GM12878 (cell line): Measurements from ENCODE around the gene PLVAP. TPM values are rescaled to one million over a fixed set of nuclear protein-coding genes. Genes with fewer than 3 reads are reported as not detected.

Experiments
- ATAC-seq: fragments of 200-7000 bp; cut with Tn5 transposase; 3 replicates; pipeline ENCODE4 v1.9.1; 2020; ENCODE audit warnings: mild to moderate bottlenecking, moderate library complexity
- BruUV-seq: library from RNA; stranded (reverse); fragments of 400-500 nt; replicated peaks from 2 replicates; lab custom pipeline; 2021; lab: Mats Ljungman, UMichigan
- CTCF ChIA-PET: fragments of 300-600 bp; sonication (Branson Sonifier 250); formaldehyde crosslinking; extraction: SDS; loops from one replicate; lab custom pipeline; 2021; ENCODE audit warnings: inconsistent platforms; lab: Yijun Ruan, JAX
- POLR2A ChIA-PET: fragments of 350-600 bp; formaldehyde crosslinking; extraction: SDS; loops from one replicate; lab custom pipeline; 2021; ENCODE audit warnings: inconsistent platforms; lab: Charles Lee
- RAD21 ChIA-PET: fragments of 300-600 bp; sonication (Branson Sonifier 250); formaldehyde crosslinking; loops from one replicate; lab custom pipeline; 2023; ENCODE audit warnings: antibody characterized with exemption; ENCODE audit not compliant: unreplicated experiment; lab: Charles Lee
- SMC1A ChIA-PET: fragments of 300-600 bp; sonication (Branson Sonifier 250); formaldehyde crosslinking; loops from one replicate; lab custom pipeline; 2023; ENCODE audit not compliant: unreplicated experiment, uncharacterized antibody; lab: Charles Lee
- DNase-seq: peaks from one replicate; pipeline ENCODE4 v3.0.0-alpha.2; 2011; ENCODE audit warnings: low read depth, low spot score
- FAIRE-seq: peaks from 3 replicates; lab custom pipeline; 2011; peaks lifted over from hg19 to GRCh38; lab: Jason Lieb, UNC
- H2AFZ ChIP-seq: 2 replicates; pipeline ENCODE4 v1.6.0; 2011; ENCODE audit warnings: low read depth, low read length, control low read depth; ENCODE audit not compliant: control insufficient read depth
- H3K27ac ChIP-seq: 2 replicates; pipeline ENCODE4 v1.5.1; 2011; ENCODE audit warnings: control low read depth; ENCODE audit not compliant: control insufficient read depth, insufficient read depth
- H3K27me3 ChIP-seq, 2 experiments: replicated peaks in 1 of 2; 2 replicates each; pipeline versions ENCODE4 v1.6.0 to v1.6.1; 2011; ENCODE audit warnings: low read length in 1 of 2; ENCODE audit not compliant: control insufficient read depth in 2 of 2, insufficient read depth in 2 of 2
- H3K36me3 ChIP-seq, 2 experiments: 2 replicates each; pipeline ENCODE4 v1.5.1; 2011; ENCODE audit warnings: low read length in 1 of 2; ENCODE audit not compliant: control insufficient read depth in 2 of 2, insufficient read depth in 2 of 2
- H3K4me1 ChIP-seq: 2 replicates; pipeline ENCODE4 v1.6.1; 2011; ENCODE audit warnings: mild to moderate bottlenecking, low read length, moderate library complexity, mixed read lengths; ENCODE audit not compliant: control insufficient read depth, insufficient read depth
- H3K4me2 ChIP-seq: 2 replicates; pipeline ENCODE4 v1.6.0; 2011; ENCODE audit warnings: control low read depth; ENCODE audit not compliant: control insufficient read depth, insufficient read depth
- H3K4me3 ChIP-seq: fragments of 200-600 bp; sonication (generic); 2 replicates; pipeline ENCODE4 v1.5.1; 2016
- H3K79me2 ChIP-seq: 2 replicates; pipeline ENCODE4 v1.6.0; 2011; ENCODE audit warnings: low read length; ENCODE audit not compliant: control insufficient read depth, insufficient read depth
- H3K9ac ChIP-seq: 2 replicates; pipeline ENCODE4 v1.8.0; 2011; ENCODE audit warnings: low read length, control low read depth, mixed read lengths; ENCODE audit not compliant: control insufficient read depth, insufficient read depth
- H3K9me3 ChIP-seq: replicated peaks from 3 replicates; pipeline ENCODE4 v1.5.1; 2011; ENCODE audit warnings: mild to moderate bottlenecking, low read length; ENCODE audit not compliant: control insufficient read depth, insufficient read depth
- H4K20me1 ChIP-seq: 2 replicates; pipeline ENCODE4 v1.6.0; 2011; ENCODE audit not compliant: control insufficient read depth, insufficient read depth
- CEBPZ ChIP-seq: fragments of 150-350 bp; IDR thresholded peaks from 2 replicates; pipeline ENCODE4 v1.6.1; 2016; ENCODE audit warnings: low read depth, low read length
- CHD1 ChIP-seq: IDR thresholded peaks from 2 replicates; pipeline ENCODE4 v1.6.1; 2012; ENCODE audit warnings: low read depth, low read length, improper control_type of control experiment
- CHD2 ChIP-seq: IDR thresholded peaks from 2 replicates; pipeline ENCODE4 v1.6.1; 2011; ENCODE audit warnings: low read depth, low read length, improper control_type of control experiment, borderline replicate concordance
- CREB1 ChIP-seq: IDR thresholded peaks from 2 replicates; pipeline ENCODE4 v1.6.1; 2012; ENCODE audit warnings: low read depth, mild to moderate bottlenecking, inconsistent platforms
- IKZF2 ChIP-seq, 2 experiments: fragments of 450-650 bp; IDR thresholded peaks; 2 replicates each; pipeline ENCODE4 v1.6.1; 2017; ENCODE audit warnings: mild to moderate bottlenecking in 2 of 2, moderate library complexity in 2 of 2
- KAT2A ChIP-seq: conservative IDR thresholded peaks from 2 replicates; pipeline ENCODE4 v1.6.1; 2011; ENCODE audit warnings: low read depth, low read length; ENCODE audit not compliant: control insufficient read depth
- MAX ChIP-seq: IDR thresholded peaks from 2 replicates; pipeline ENCODE4 v1.6.1; 2012; ENCODE audit warnings: low read depth, low read length, improper control_type of control experiment
- MEF2B ChIP-seq: fragments of 450-650 bp; IDR thresholded peaks from 2 replicates; pipeline ENCODE4 v1.6.1; 2018; ENCODE audit warnings: mild to moderate bottlenecking, moderate library complexity; ENCODE audit not compliant: partially characterized antibody, poor library complexity, severe bottlenecking
- MYC ChIP-seq: IDR thresholded peaks from 2 replicates; pipeline ENCODE4 v1.6.1; 2011; ENCODE audit warnings: mild to moderate bottlenecking, low read length, moderate library complexity, inconsistent platforms; ENCODE audit not compliant: insufficient read depth, insufficient replicate concordance, insufficient read length, severe bottlenecking
- POU2F2 ChIP-seq: IDR thresholded peaks from 3 replicates; pipeline ENCODE4 v1.6.1; 2011; ENCODE audit warnings: low read depth, mild to moderate bottlenecking, low read length, borderline replicate concordance
- ZNF207 ChIP-seq: fragments of 450-650 bp; IDR thresholded peaks from 2 replicates; pipeline ENCODE4 v1.6.1; 2014; ENCODE audit warnings: antibody characterized with exemption, mild to moderate bottlenecking, borderline replicate concordance
- ZNF622 ChIP-seq: fragments of 450-650 bp; IDR thresholded peaks from 2 replicates; pipeline ENCODE4 v1.6.1; 2017; ENCODE audit warnings: mild to moderate bottlenecking, inconsistent platforms
- WGBS: methylation state at CpG from one replicate; pipeline ENCODE4 v1.1.6; 2016; ENCODE audit warnings: low lambda C conversion rate; ENCODE audit not compliant: insufficient replicate concordance, insufficient coverage; ENCODE audit errors: missing lambda C conversion rate; 5-methylcytosine and 5-hydroxymethylcytosine counted together
- in situ Hi-C: fragments of 300-500 bp; cut with MboI; formaldehyde crosslinking; loops from 9 replicates; pipeline ENCODE4 v1.14.3; 2018; ENCODE audit warnings: mixed read lengths
- intact Hi-C: fragments of 100-400 bp; cut with micrococcal nuclease; formaldehyde crosslinking; loops from one replicate; pipeline ENCODE4 v1.14.2; 2022; ENCODE audit not compliant: unreplicated experiment
- polyA plus RNA-seq, 11 experiments: library from polyadenylated mRNA; depleted of rRNA in 4 of 11; unstranded in 6 of 11; stranded (reverse) in 5 of 11; fragments of >200 nt; fragmentation: Nextera tagmentation in 4 of 11; fragmentation: Illumina TruSeq in 1 of 11; extraction: Ambion mirVana in 4 of 11; extraction: Trizol in 1 of 11; gene quantifications; 1 replicate in 1 of 11; 2 replicates in 10 of 11; pipeline versions ENCODE4 v1.2.1 to v1.2.3, GENCODE V29; 2011 to 2016; ENCODE audit warnings: inconsistent platforms in 2 of 11, missing spikeins in 2 of 11, low read depth in 1 of 11
- total RNA-seq, 4 experiments: library from RNA; depleted of rRNA in 3 of 4; stranded (reverse); fragments of >200 nt in 3 of 4; fragmentation: Illumina TruSeq in 1 of 4; extraction: Trizol in 1 of 4; gene quantifications; 2 replicates each; pipeline versions ENCODE4 v1.2.1 to v1.2.3, GENCODE V29; 2013 to 2021
- TF ChIP-seq, protein P1 (sequence below): fragments of 450-650 bp; conservative IDR thresholded peaks from 2 replicates; pipeline ENCODE4 v1.6.1; 2017; ENCODE audit warnings: mild to moderate bottlenecking, moderate library complexity

Gene PLVAP
- total and polyA plus RNA-seq, 10 of the 15 experiments (the other 5 are each of a cell fraction or from before 2014, with no cell fraction given): 0.03 to 0.54 (median 0.06) TPM; not detected in 4

GRCh38 chr19:17385878-17386611 is 8.9 kb upstream of the PLVAP start (continued):
- peak; percentile 40 for TF ChIP-seq MEF2B
- no peak for TF ChIP-seq KAT2A
- TF ChIP-seq POU2F2: no peak

DNA sequence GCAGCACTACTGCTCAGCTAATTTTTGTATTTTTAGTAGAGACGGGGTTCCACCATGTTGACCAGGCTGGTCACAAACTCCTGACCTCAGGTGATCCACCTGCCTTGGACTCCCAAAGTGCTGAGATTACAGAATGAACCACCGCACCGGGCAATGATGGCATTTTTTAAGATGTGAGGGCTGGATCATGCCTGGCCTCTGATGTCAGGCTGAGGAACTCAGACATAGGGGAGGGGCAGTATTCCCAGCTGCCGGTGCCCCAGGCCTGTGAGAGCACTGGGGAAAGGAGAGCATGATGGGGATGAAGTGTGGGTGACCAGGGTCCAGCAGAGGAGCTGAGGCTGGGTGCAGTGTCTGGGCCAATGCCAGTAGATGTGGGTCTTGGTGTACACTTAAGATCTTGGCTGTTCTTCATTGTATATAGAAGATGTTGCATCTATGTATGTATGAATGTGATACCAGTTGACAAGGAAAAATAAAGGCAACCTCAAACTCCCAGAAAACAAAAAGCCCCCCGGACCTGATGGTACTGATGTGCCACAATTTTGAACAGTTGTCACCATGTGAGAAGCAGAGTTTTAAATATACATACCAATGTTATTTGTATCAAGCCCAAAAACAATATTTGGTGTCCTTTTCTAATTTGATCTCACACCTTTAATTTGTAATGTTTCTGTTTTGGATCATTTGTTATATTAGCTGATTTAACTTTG is 3.4 kb upstream of the PLVAP start:
- SMC1A ChIA-PET: interaction anchor here (0.9 kb wide), 2 partner anchors 9 to 33 kb away, joined by 3 read pairs; no protein-coding TSS in a partner anchor
- H3K9me3 ChIP-seq: no peaks in the 10 kb centered on the region; the same call in 2 of the 3 replicates
- H4K20me1 ChIP-seq: no peaks in the 10 kb centered on the region
- H3K4me3 ChIP-seq: no peak overlapping the region
- RAD21 ChIA-PET: no interaction called here
- CTCF ChIA-PET: interaction anchor here (0.6 to 1.2 kb wide), 3 partner anchors 15 to 120 kb away, joined by 3 to 4 read pairs (median 4); no protein-coding TSS in a partner anchor
- no peak overlapping the region for H3K27ac ChIP-seq
- ATAC-seq (no peak), FAIRE-seq (no peak), DNase-seq (no peak)
- 96% methylated on average over 5 of the region's 5 CpGs for WGBS
- POLR2A ChIA-PET: interaction anchor here (0.7 to 1.1 kb wide), 2 partner anchors 71 to 314 kb away, joined by 3 to 7 read pairs; partner anchors contain the start of gene DDA1
- in situ Hi-C loops (no loop called here), intact Hi-C loops (no loop called here)
- no peak overlapping the region for H3K4me2 ChIP-seq
- TF ChIP-seq CREB1 (no peak), CEBPZ (no peak), ZNF622 (no peak), CHD2 (no peak), CHD1 (no peak), MAX (no peak), IKZF2 (IDR thresholded peaks at IDR 0.05) (no peak), ZNF207 (no peak), POU2F2 (no peak), MYC (no peak)
- TF ChIP-seq, protein P1, sequence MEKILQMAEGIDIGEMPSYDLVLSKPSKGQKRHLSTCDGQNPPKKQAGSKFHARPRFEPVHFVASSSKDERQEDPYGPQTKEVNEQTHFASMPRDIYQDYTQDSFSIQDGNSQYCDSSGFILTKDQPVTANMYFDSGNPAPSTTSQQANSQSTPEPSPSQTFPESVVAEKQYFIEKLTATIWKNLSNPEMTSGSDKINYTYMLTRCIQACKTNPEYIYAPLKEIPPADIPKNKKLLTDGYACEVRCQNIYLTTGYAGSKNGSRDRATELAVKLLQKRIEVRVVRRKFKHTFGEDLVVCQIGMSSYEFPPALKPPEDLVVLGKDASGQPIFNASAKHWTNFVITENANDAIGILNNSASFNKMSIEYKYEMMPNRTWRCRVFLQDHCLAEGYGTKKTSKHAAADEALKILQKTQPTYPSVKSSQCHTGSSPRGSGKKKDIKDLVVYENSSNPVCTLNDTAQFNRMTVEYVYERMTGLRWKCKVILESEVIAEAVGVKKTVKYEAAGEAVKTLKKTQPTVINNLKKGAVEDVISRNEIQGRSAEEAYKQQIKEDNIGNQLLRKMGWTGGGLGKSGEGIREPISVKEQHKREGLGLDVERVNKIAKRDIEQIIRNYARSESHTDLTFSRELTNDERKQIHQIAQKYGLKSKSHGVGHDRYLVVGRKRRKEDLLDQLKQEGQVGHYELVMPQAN: no peak
- no peak overlapping the region for H3K9ac ChIP-seq
- no peaks in the 10 kb centered on the region for H3K79me2 ChIP-seq
- H3K4me1 ChIP-seq: peaks cover 11% of the 10 kb centered on the region
- H2AFZ ChIP-seq: no peak overlapping the region
- BruUV-seq: no TSS peak
- H3K27me3 ChIP-seq: no peaks in the 10 kb centered on the region
- H3K36me3 ChIP-seq: no peaks in the 10 kb centered on the region
